HG02938 (cell line): ENCODE measurements around the gene MYH9.
A peak's percentile ranks its signal among the peaks of the same experiment; 100 is the strongest.

Experiments
- ATAC-seq: cut with Tn5 transposase; IDR thresholded peaks from one replicate; pipeline ENCODE4 v1.9.1; 2021; ENCODE audit warnings: mild to moderate bottlenecking, moderate library complexity; ENCODE audit not compliant: unreplicated experiment

The MYH9 gene

DNA sequence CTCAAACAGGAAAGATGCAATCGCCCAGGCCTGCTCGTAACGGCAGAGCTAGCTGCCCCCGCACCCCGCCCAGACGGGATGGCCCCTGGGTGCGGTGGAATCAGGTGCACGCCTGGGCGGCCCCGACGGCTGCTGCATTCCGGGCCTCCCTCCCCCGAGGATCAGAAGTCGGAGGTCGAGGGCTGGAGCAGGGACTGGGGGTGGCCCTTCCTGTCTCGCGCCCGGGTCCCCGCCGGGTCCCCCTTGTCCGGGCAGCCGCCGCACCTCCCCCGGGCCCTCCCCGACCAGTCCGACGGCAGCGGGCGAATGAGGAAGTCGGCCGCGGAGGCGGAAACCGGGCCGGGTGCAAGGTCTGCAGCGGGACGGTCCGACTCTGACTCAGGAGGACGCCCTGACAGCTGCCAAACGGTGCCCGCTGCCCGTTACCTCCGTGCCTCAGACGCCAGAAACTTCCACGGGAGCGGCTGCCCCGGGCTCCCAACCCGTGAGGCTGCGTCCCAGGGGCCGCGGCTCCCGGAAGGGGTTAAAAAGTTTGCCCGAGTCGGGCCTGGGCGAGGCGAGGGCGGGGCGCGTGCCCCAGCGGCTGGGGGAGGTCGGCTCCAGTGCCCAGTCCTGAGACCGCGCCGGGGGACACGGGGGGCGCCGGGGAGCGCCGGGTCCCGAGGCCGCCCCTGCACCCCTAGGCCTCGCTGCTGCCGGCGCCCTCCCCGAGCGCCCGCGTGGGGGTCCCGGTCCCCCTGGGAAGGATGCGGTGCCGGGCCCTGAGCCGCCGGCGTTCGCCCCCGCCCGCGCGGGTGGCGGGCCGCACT, 663 bp downstream of the MYH9 start:
- ATAC-seq = peak; percentile 2

DNA sequence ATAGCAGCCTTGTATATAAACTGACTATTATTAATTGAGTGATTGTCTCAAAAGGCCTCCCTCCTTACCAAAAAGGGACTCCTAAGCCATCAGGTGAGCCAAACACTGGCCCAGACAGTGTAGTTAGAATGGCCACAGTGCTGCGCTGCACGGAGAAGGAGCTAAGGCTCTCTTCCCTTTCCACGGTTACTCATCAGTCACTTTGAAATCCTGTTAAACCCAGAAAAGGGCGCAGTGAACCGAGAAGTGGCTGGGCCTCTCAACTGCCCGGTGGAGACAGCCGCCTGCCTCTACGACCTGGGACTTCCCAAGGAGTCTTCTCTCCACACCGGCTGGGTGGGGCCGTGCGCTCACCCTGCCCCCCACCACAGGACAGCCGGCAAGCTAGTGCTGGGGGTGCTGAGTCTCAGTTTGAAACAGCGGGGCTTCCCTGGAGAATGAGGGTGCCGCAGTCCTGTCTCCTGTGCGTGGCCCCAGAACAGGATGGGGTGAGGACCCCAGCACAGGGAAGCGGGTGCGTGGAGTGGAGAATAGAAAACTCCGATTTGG, 1.3 kb downstream of the MYH9 start:
- no peak for ATAC-seq

DNA sequence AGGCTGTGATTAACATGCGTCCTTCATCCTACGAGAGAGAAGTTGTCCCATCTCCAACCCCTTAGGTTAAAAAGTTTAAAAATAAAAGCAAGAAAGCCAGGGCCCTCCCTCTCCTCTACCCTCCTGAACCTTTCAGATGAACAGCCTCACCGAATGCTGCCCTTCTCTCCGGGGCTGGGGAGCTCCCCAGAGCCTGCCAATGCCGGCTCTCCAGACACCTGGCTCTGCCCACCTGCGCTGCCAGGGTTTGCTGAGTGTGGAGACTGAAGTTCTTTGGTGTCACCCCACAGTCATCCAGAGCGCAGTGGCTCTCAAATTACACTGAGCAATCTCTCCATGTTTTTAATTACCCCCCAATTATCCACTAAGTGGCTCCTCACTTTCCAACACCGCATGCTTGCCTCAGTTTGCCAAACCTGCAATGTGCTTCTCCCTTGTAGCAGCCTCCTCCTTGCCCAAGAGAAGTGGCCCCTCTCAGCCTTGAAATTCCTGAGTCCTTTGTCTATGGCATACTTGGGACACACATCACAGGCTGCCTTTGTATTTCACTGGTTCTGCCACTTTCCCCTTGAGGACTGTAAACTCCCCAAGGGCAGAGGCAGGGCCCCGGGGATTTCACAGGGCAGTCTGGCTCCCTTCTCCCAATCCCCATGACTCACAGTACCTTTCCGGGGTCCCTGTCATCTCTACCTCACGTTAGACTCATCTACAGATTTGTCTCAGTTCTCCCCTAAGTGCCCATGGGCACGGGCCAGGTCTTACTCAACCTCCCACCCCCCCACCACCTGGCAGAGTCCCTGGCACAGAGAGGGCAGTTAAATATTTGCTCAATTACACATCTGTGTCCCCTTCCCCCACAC, 2.0 kb downstream of the MYH9 start:
- ATAC-seq = no peak

DNA sequence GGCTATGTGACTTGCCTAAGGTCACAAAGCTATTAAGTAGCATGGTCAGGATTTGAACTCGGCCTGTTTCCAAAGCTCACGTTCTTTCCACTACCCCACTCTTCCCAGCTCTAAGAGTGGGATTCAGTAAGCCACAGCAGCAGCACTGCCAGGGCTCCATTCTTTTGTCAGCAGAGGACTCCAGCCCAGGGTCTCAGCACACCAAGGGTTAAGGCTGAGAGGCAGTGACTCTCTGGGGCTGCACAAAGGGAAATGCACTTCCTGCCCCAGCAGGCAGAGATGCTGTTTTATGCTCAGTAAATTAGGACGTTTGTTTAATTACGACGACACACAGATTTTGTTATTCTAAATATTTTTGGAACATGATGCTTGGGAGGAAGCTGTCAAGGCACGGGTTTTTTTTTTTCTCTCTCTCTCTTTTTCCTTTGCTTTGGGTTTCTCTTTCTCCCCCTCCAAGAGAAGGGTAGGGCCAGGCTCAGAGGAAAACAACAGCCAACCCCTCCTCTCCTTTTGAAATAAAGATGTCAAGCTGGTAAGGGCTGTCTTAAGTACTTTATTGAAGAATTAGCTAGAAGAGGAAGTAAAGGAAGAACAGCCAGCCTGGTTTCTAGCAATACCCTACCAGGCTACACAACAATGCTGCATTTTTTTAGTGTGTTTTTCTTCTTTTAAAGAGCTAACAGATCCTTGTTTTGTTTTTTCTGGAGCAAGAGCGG, 2.8 kb downstream of the MYH9 start:
- no peak for ATAC-seq

DNA sequence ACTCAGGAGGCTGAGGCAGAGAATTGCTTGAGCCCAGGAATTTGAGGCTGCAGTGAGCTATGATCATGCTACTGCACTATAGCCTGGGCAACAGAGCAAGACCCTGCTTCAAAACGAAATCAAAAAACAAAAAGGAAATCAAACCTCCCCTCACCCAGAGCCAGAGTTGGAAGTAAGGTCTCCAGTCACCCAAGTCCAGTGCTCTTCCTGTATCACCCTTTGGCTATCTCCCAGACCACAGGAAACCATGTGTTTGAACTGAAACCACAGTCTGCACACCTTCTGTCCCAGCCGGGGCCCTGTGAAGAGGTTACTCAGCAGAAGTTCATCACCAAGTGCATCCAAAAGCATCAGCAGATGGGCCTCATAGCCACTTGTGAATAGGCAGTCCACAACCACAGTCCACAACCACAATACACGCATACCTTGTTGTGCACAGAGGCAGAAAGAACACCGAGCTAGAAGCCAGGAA, 4.6 kb downstream of the MYH9 start:
- ATAC-seq = no peak

DNA sequence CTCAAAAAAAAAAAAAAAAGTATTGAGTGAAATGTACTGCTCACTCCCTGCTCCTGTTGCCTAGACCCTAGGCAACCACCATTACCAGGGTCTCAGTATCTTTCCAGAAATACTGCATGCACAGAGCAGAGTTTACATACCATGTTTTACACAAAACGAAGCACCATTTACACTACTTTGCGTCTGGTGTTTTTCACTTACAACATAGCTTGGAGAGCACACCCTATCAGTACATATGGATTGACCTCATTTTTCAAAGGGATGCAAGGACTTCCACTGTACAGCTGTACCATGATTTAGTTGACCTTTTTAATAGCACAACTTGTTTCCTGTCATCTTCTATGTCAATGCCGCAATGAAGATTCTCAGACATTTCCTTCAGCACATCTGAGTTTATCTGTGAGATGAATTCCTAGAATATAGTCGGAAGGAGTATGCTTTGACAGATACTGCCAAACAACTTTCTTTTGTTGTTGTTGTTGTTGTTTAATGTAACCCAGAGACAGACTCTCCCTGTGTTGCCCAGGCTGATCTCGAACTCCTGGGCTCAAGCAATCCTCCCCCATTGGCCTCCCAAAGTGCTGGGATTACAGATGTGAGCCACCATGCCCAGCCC, 6.1 kb downstream of the MYH9 start:
- no peak for ATAC-seq

DNA sequence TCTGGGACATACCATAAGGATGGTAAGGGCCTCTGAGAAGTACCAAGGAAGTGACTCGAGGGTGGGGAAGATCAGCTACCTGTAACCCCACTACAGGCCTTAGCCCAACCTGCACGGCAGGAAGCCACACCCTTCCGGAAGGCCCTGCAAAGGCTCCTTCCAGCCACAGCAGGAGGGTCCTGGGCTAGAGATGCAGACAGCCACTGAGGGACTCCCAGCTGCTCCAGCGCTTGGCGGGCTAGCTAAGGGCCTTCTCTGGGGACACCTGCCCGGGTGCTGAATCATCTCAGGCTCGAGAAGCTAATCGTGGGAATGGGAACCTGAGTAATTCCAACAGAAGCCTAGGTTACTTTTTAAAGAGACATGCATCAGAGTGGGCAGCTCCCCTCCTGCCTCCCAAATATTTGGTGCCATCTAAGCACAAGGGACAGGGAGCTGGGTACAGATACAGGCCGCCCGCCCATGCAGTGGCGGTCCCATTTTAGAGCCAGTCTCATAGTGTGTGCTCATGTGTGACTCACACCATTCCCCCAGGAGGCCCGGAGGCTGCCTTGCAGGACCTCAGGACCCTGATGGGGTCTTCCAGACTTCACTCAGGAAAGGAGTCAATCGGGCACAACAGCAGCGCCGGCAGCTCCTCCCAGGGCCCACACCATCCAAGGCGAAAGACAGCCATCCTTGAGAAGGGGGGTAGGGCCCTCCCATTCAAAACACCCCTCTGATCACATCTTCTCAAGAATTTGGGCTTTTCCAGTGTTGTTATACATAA, 8.0 kb downstream of the MYH9 start:
- no peak for ATAC-seq

DNA sequence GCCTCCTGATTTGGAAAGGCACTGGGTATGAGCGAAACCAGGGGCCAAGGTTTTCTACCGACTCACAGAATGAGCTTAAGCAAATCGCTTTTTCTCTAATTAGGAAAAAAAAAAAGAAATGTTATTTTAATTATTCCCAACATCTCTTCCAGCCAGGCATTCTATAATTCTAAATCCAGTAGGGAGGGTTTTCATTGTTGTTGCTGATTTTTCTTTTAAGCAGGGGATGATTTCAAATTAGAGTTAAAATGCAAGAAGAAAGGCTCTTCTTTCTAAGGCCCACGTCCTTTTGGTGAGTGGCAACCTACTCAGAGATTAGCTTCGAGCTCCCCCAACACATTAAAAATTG, 8.9 kb downstream of the MYH9 start:
- ATAC-seq = no peak

DNA sequence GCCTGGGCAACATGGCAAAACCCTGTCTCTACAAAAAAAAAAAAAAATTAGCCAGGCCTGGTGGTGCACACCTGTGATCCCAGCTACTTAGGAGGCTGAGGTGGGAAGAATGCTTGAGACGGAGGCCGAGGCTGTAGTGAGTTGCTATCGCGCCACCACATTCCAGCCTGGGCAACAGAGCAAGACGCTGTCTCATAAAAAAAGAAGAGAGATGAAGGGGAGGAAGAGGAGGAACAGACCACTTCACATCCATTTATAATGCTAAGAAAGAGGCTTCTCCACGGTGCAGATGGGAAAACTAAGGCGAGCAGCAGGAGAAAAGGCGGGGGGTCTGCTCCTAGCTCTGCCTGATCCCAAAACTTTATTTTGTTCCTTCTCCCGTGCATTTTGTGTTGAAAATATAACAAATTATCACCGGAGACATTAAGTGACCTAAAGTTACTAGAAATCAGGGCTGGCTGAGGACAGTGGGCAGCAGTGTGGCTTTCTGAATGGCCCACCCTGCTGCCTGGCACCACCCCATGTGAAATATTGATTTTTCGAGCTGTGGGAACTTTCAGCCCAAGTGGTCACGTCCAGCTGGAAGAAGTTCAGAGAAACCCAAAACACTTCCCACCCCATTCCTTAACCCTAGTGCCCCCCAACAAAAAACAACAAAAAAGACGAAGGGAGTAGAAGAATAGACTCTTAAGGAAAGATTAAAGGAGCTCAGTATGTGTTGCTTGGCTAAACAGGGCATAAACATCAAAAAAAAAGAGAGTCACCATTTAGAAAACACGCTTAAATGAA, 9.5 kb downstream of the MYH9 start:
- no peak for ATAC-seq

DNA sequence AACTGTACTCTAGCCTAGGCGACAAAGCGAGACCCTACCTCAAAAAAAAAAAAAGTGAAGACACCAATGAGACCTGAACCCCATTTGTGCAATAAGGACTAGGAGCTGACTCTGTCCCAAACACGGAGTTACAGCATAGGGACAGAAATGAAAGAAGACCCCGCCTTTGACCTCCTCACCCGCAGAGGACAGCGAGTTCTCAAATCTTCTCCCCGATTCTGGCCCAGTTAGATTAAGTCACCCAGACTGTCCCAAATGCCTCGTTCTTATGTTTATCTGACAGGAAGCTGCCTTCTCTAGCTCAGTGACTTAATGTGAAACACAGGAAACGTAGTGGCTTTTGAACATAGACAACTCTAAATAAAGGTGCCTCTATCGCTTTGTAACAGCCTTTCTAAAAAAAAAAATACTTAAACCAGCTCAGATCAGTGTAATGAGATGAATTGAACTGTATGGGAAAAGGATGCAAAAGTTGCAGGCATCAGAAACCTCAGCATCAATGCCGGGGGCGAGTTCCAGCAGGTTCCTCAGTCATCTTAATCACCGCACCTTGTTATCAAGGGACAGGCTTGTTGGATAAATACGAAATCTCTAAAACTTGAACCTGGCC, 10.6 kb downstream of the MYH9 start:
- no peak for ATAC-seq

DNA sequence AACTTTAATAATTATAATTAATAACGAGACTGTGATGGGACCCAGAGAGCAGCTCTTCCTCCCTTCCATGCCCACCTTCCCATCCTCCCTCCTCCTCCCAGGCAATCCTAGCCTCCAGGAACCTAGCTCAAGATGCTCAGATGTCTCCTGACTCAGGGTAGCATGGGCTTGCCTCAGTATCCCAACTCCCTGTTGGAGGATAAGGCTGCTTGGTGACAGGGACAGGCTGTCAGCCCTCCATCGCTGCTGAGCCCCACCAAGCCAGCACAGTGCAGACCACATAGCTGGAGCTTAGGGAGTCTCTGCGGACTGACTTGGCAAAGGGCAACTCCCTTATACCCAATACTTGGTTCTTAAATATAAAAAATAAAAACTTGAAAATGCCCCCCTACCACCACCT, 11.5 kb downstream of the MYH9 start:
- no peak for ATAC-seq

DNA sequence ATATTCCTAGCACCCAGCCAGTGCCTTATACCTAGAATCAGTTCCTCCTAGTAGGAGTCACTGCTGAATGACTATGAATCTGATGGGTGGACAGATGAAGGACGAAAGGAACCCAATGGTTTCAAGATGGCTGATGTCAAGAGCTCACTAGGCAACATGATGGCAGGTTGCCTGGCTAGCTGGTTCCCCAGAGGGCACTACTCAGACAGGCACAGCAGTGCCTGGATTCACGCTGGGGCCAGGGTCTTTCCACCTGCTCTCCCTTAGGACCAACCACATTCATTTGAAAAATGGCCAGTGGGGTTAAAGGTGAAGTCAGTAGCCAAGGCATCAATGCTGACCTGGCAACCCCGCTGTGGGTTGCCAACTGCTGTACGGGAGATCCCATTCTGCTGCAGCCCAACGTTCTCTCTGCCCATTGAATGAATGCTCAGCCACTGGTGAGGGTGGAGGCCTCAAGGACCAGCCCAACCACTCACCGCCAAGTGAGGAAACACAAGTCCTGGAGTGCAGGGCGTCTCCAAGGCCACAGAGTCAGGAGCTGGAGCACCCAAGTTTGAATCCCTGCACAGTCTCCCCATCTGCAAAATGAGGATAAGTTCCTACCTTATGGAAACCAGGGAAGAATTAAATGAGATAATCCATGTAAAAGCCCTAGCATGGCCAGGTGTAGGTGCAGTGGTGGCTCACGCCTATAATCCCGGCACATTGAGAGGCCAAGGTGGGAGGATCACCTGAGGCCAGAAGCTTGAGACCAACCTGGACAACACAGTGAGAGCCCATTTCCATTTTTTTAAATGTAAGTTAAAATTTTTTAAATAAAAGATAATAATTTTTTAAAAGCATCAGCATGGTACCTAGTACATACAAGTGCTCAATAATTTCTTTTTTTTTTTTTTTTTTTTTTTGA, 12.4 kb downstream of the MYH9 start:
- ATAC-seq = no peak

DNA sequence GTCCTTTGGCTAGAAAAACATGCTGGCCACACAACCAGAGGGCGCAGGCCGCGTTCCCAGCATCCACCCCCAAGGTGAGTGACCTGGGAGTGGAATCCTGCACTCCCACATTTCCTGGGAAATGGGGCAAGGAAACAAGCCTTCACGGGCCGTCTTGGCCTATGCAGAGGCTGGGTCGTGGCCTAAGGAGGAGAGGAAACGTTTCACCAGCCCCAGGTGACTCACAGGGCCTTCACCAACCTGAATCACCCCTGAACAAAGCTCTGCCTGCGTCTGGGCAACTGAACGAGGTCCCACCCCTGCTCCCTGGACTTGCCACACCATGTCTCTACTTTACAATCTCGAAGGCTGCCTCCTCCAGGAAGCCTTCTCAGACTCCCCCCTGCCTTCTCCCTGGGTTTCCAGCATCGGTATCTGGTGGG, 13.2 kb downstream of the MYH9 start:
- no peak for ATAC-seq

DNA sequence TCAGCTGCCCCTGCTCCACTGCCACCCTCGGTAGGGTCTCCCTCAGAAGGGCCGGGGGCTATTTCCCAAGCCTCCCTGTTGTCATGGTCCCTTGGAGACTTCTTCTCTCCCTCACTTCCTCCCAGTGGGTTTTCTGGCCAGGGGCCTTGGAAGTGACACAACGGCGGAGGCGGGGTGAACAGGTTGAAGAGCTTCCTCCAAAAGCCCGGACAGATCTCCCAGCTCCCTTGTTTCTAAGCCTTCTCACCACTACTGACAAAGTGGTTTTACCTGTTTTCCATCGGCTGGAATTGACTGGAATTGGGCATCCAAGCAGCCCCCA, 14.5 kb downstream of the MYH9 start:
- ATAC-seq = no peak

DNA sequence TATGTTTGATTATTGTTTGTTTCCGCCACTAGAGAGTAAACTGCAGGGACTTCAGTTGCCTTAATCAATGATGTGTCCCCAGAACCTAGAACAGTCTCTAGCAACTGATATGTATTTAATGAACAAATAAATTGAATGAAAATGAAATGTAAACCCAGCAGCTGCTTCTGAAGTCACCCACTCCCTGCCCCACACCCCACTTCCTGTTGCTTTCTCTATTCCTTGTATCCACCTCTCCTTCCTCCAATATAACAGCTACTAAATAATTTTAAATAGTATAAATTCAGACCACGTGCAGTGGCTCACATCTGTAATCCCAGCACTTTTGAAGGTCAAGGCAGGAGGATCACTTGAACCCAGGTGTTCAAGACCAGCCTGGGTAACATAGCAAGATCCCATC, 15.8 kb downstream of the MYH9 start:
- ATAC-seq = no peak

DNA sequence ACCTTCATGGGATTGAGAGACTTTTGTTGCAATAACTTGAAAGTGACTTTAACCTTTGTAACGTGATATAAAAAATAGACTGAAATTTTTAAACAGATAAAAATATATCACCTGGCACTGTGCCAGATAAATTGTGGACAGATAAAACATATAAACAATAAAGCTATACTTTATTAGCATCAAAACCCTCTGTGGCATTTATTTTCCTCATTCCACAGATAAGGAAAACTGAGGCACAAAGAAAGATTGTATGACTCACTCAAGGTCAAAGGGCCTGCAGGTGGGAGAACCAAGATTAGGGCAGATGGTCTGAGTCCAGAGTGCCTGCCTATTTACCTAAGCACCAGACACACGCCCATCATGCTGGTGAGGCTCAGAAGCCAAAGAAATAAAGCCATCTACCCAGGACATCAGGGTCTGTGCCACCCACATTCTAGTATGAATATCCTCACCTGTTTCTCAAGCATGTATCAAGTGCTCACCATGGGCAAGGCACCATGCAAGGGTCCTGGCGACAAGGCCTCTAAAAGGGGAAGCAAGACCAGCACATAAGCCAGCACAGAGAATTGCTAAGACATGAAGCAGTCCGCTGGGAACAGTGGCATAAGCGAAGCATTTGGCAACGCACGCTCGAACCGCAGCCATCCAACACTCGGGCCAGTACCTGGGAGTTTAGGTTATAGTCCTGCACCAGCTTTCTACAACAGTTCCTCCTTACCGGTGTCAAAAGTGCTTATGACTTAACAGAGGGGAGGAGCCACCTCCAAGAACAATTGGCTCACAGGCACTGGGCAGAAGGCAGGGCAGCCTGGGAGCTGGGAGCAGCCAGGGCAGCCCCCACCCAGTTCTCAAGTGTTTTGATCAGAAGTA, 17.6 kb downstream of the MYH9 start:
- ATAC-seq = no peak
